Astrocyte (in vitro differentiated cells and primary cell): ENCODE measurements around the gene SVIL.

Source experiments
- CTCF ChIP-seq: IDR thresholded peaks from 2 replicates; pipeline ENCODE4 v1.5.1; 2011; ENCODE audit warnings: low read depth, mild to moderate bottlenecking, inconsistent platforms, low read length, moderate library complexity; ENCODE audit not compliant: insufficient read depth
- EZH2 ChIP-seq: IDR thresholded peaks from 2 replicates; pipeline ENCODE4 v1.6.1; 2012; ENCODE audit warnings: mild to moderate bottlenecking, low read length, inconsistent platforms; ENCODE audit not compliant: insufficient read depth

- no peak for TF ChIP-seq EZH2
- TF ChIP-seq CTCF = no peak
Measured at GRCh38 chr10:29529146-29529545, 105.6 kb downstream of the SVIL start.
